Right renal pelvis (tissue), 4 donors: Measurements from ENCODE around the gene ALDH3B2. TPM values are rescaled to one million over a fixed set of nuclear protein-coding genes. Genes with fewer than 3 reads are reported as not detected.
"Not testable (repeated sequence)": the region's sequence is repeated elsewhere in the genome, so short reads cannot be mapped to it uniquely, and the experiment has no call there.

Source experiments
- DNase-seq, 4 donors: peaks; one replicate each; pipeline ENCODE4 v3.0.0-alpha.2; 2013; ENCODE audit warnings: low read depth in 4 of 4, low spot score in 3 of 4, missing footprints in 1 of 4
- polyA plus RNA-seq, 4 donors: library from polyadenylated mRNA; unstranded; fragments of 120-200 nt; gene quantifications; one replicate each; pipeline ENCODE4 v1.2.1, GENCODE V29; 2013; ENCODE audit not compliant: insufficient read length in 4 of 4

ALDH3B2 gene
- polyA plus RNA-seq, 4 donors = 1.9 to 4.8 (median 3.1) TPM

DNA sequence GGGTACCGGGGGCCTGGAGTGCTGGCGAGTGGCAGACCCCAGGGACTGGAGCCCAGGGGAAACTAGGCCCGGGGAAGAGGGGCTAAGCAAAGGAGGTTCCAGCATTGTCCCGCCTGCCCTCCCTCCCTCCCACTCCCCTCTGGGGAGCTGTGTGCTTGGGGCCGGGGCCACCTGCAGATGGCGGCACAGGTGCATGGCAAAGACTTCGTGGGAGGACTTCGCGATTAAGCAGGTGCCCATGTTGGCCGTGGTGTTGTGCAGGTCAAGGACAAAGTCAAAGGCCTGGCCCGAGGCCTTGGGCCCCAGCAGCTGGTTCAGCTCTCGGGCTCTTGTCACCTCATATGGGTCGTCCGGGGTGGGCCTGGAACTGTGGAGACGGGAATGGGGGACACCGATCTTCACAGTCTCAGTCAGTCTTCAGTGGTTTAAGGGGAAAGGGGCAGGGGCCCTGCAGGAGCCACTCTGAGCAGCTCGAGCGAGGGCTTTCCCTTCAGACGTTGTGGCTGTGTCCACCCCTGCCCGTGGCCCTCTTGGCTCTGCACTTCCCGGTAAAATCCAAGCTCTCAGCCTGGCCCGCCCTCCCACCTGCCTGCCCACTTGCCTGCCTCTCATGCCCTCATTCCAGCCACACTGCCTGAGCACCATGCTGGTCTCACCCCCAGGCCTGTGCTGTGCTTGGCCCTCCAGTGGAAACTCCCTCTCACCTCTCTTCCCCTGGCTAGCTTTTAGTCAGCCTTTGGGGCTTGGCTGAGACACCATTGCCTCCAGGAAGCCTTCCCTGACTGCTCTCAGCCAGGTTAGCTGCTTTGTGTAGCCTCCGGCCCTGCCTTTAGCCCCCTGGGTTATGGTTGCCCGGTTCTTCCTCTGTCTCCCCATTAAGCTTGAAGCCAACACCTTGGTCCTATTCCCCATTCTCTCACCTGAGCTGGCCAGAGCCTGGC lies 28.6 kb downstream of the ALDH3B2 start:
- no peak for DNase-seq

DNA sequence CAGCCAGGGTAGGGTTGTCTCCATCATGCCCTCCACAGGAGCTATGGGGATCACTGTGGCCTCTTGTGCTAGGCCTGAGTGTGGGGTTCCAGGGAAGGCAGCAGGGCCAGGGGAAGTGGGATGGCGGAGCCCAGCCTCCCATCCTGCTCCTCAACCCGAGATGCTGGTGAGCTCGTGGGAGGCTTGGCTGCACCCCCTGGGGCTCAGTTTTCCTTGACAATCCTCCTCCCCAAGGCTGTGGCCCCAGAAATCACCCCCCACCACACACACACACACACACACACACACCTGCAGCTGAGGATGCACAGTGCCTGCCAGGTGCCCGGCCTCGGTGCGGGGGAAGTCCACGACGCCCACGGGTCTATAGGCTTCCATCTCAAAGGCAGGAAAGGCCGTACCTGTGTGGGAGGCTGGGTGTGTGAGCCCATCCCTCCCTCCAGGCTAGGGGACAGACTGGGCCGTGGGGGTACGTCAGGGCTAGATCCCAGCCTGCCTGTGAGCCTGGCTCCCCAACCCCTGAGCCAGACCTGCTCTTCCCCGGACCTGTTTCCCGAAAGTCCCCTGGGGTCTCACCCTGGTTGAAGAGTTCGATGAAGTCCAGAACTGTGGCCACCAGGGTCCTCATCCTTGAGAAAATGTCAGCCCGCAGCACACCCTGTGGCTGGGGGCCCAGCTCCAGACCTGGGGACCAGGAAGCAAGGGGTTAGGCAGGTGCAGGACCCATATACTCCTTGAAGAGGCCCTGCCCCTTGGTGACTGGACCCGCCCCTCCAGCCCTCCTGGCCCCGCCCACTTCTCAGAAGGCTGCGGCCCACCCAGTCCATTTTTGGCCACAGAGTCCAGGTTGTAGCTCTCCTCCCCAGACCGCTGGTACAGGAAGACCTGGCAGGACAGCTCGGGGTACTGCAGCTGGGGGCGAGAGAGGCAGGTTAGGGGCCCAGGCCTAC lies 29.7 kb downstream of the ALDH3B2 start:
- no peak for DNase-seq

DNA sequence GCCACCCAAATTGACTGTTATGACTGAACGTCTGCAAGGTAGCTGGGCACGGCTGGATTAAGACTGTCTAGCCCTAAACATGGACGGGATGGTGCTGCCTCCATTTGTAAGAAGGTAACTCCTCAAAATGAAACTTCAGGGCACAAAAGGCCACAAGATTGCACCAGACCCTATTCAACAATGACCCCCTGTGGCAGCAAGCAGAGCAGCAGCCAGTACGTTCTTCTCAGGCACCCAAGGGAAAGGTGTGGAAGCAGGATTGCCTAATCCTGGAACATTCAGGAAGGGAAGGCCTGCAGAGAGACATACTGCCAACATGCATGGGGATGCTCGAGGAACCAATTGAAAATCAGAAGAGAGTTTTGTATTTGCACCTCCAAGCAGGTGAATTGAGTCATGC lies 30.4 kb downstream of the ALDH3B2 start:
- DNase-seq = no peak

DNA sequence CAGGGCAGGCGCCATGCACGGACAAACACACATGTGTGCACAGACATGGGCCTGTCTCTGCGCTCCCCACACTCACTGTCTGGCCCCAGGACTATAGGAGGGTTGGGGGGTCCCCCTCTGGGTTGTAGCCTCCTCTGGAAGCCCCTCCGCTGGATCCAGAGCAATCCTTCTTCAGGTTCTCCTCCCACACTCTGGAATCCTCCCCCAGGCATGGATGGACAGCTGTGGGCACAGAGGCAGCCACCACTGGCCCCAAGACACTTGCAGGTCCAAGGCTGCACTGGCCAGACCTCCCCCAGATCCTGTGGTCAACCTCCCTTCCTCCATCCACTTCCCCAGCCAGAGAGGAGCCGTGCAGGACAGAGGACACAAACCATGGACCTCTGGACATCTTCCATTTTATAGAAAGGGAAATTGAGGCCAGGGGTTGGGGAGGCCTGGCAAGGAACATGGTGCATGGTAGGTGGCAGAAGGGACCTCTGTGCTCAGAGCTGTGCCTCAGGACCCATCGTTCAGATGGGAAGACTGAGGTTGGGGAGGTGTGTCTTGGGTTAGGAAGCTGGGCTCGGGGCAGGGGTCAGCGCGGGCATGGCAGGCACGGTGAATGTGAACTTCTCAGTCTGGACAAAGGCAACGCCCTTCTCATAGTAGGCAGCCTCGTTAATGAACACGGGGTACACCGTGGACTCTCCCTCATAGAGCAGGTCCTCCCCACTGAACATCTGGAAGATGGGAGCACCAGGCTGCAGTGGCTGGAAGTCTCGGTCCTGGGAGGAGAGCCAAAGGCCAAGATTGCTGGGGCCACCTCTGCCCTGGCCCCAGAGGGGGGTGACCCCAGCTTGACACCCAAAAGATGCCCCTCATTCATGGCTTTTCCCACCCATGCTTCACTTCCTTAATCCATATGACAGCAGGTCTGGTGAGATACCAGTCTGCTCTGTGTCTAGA lies 32.0 kb downstream of the ALDH3B2 start:
- DNase-seq = no peak

DNA sequence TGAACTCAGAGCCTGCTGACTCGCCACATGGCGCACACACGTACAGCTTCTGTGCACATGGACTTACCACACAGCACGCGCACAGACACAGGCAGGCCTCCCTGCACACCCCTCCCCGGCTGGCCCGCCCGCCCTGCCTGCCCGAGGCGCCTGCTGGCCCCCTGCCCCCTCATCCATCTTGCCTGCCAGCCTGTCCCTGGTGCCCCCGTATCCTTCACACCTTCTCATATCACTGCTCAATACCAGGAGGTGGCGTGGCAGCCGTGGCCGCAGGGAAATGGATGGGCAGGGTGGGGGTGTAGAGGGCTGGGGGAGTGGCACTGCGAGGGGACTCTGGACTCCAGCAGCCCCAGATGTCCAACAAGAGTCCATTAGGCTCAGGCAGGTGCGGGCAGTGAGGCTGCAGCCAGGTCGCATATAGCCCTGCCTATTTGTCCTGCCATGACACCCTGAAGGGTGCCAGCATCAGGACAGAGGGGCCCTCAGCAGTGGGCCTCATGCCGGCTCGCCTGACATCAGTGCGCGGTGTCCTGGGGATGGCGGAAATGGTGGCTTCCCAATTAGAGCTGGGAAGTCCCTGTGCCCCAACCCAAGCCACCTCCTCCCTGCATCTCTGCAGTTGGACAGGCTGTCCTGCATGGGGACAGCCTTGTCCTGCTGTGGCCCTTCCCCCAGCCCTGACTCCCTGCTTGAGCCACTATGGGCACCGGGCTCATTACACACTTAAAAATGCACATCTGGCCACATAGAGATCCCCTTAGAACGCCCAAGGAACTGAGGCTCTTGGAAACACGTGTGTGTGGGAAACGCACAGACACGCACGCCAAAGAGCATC lies 32.9 kb downstream of the ALDH3B2 start:
- no peak for DNase-seq

DNA sequence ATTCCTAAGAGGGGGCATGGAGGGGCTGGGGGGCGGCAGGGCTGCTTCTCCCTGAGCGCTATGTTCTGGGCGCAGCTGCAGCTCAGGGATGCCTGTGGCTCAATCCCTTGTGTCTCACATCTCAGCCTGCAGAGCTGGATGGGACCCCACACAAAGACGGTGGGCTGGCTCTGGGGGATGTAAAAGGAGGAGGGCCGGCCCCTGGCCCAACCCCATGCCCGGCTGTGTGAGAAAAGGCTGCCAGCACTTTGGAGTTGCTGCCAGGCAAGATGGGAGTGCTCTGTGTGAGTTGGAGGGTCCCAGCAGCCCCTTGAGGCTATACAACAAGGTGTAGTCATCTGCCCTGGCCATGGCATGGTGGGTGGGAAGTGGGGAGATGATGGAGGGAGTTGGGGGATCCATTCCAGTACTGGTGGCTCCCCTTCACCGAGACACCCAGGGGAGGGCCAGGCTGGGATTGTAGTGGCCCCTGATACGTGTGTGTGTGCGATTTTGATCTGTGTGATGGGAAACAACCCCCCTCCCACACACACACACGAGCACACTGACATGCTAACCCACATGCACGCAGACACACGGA lies 33.6 kb downstream of the ALDH3B2 start:
- DNase-seq = no peak

DNA sequence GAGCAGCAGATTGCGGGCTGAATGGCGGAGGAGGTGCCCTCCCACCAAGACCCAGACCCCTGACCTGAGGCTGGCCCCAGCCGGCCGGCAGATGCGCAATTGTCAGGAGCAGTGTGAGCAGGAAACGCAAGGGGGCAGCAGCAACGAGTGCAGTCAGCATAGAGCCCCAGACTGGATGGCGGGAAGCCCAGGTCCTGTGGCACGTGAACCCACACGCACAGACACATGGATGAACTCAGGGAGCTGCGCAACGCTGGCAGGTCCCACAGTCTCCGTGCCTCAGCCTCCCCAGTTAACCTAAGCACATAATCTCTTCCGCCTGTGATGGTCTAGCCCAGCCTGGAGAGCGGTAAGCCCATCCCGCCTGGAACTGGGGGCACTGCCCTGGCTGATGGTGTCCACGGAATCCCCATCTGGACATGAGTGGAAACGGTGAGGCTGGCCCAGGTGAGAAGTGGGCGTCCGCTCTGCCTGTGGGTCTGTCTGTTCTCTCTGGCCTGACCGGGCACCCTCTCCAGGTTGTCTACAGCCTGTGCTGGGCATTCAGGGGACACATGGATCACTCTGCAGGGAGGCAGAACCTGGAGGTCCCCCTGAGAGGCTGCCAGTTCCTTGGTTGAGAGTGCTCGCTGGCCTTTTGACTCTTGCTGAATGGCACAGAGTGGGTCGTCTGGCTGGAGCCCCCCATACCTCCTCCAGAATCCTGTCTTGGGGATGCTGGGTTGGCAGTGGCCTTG lies 34.2 kb downstream of the ALDH3B2 start:
- no peak for DNase-seq

DNA sequence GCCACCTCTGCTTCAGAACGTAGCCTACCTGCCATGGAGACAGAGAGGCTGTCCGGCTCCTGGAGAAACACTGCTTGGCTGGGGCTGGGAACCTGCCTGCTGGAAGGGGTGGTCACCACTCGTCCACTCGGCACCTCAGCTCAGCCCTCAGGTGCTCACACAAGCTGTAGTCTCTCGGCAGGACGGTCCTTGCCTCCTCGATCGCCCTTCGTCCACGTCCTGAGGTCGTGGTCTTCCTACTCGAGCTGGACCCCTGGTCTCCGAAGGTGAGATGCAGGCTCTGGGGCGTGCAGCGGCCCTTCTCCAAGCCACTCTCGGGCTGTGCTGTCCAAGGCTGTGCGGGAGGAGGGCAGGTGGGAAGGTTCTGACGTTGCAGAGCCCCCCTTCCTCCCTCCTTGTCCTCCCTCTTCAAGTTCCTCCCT lies 35.0 kb downstream of the ALDH3B2 start, which contains the start of gene TBX10:
Gene TBX10 (minus strand): TSS at position 326 of the 422 bp plus-strand sequence. CDS start 291 bp downstream, at position 35.
- no peak for DNase-seq

DNA sequence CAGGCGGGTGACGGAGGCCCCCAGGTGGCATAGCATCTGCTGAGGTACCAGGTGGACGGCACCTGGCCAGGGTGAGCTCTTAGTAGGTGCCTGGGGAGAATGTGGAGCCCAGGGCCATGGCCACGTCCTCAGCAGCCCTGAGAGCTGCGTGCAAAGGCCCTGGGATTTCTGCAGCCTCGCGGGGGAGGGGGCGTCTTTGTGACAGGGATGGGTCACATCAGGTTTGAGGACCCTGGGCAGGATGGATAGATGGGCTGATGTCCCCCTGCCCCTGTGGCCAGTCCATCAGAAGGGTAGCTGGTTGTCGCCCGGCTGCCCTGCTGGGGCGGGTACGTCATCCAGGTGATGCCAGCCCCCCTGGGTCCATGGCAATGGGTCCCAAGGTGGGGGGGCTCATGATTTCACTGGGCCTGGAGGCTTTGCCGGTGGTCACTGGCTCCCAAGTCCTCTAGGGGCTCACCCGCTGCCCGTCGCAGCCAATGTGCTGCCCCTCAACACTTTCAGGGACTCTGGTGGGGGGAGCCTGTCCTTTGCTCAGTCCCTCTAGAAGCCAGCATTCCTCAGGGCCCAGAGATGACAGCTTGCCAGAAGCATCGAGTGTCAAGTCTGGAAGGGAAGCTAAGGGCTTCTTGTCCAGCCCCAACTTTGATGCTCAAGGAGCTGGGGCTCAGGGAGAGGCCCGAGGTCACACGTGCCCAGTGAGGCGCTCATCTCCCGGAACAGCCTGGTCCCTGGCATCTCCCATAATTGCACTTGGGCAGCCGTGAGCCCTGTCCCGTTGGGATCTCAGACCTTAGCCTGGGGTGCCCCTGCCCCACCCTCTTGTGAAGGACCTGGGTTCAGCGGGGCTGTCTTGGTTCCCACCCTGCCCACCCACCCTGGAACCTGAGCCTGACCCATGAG lies 35.6 kb downstream of the ALDH3B2 start:
- no peak for DNase-seq

DNA sequence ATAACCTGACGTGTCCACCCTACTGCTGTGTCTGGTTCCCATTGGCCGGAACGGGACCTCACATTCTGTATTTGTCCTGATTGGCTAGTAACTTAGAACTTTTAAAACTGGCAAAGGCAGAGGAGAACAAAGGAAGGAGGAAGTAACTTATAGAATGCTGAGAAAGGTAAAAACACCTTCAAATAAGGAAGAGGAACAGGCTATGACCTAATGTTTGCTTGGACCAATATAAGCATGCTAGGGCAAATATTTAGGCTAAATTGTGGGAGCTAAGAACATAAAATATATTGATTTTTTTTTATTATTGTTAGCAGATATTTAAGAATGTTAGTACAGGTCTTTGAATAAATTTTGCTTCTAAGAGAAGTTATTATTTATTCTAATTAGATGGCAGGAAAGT lies 37.0 kb downstream of the ALDH3B2 start:
- not testable (repeated sequence) for DNase-seq

DNA sequence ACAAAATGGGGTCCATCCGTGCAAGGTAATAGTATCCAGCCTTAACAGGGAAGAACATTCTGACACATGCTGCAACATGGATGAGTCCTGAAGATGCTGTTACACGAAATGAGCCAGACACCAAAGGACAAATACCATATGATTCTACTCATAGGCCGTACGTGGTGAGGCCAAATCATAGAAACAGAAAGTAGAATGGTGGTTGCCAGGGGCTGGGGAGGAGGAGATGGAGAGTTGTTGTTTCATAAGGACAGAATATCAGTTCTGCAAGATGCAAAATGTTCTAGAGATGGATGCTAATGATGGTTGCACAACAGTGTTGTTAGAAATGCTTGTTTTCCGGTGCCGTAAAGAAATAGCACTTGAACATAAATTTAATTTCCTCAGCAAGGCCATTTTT lies 37.5 kb downstream of the ALDH3B2 start:
- DNase-seq = no peak

DNA sequence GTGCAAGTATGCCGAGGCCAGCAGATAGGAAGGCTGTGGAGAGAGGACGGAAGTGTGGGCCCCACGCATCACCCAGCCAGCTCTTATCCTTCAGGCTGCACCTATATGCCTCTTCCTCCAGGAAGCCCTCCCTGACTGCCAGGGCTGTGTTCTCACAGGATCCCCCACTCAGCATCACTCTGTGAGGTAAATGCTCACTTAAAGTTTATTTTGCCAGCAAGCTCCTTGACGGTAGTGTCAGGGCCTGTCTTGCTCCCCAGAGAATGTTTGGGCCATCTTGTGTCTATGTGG lies 39.2 kb downstream of the ALDH3B2 start:
- no peak for DNase-seq

DNA sequence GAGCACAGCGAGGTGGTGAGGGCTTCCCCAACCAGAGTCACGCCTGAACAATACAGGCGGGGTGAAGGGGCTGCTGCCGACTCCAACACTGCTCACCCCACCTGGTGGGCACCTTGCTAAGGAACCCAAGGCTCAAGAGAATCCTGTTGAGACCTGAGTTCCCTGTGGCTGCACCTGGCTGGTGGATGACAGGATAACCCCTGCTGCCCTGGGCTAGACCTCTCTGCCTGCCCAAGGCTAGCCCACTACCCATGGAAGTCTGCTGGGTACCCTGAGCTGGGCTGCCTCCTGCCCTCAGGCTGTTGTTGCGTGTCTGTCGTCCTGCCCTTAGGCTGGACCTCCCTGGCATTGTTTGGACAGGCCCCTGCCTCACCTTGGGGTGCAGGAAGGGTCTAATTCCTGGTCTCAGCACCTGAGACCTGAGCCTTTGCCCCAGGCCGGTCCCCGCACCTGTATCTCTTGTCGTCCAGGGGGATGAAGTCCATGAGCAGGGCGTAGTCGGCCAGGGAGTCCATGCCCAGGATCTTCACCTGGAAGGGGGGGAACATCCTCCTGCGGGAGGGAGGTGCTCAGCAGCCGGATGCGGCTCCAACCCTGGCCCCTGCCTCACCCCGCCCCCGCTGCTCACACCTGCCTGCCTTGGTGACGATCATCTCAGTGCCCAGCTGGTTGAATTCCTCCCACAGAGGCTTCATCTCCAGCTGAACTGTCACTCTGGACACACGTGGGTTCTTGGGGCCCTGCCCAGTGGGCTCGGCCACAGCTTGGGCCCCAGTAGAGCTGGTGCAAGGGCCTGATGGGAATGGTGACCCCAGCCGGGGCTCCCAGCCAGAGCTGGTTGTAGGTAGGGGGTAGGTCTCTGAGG lies 39.8 kb downstream of the ALDH3B2 start:
- DNase-seq = no peak

DNA sequence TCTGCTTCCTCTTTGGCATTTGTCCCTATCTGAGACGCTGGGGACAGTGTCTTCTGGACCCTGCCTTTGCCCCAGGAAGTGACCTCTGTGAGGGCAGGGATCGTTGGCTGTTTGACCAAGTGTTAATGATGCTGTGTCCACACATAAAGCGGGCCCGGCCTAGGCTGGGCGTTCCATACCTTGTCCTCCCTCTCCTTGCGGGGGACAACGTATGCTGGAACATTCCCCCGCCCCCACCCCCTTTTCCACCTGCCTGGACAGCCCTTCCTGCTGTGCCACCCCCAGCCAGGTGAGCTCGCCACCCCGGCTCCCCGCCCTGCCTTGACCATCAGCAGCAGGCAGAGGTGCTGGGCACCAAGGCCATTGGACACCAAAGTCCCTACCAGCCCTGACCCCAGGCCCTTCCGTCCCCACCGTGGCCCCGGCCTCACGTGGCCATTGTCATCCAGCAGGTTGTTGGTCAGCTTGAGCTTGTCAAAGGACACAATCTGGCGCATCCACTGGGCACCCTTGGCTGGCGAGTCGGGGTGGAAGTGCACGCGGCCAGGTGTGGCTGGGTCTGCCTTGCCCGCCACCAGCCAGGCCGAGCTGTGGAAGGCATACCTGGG lies 40.6 kb downstream of the ALDH3B2 start:
- DNase-seq = no peak

DNA sequence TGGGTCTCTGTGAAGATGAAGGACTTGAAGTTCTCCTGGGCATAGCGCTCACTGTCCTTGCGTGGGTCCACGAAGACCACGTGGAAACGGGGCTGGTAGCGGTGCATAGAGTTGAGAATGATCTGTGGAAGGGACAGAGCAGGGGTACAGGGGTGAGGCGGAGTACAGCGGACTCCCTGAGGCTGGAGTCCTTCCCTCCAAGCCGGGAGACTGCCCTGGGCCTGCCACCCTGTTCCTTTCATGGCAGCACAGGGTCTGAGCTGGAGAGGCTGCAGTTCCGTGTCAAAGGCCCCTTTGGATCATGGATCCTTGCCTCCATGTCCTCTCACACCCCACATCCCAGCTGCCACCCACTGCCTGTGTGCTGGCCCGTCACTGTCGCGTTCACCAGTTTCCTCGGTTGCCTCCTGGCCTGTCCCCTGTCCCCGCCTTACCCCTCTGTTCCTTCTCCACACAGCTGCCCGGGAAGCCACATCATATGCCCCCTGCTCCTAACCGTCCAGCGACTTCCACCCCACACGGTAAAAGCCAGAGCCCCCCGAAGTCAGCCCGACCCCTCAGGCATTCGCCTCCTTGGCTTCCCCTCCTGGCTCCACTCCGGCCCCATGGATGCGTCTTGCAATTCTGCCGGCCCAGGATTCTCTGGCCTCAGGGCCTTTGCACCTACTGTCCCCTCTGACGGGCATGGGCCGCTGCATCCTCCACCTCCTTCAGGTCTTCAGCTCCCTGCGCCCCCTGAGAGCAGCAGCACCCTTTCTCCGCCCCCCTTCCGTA lies 41.3 kb downstream of the ALDH3B2 start:
- no peak for DNase-seq
